DND-41 (cell line): ENCODE measurements around the gene ANKRD28.
"Not testable (repeated sequence)": the region's sequence is repeated elsewhere in the genome, so short reads cannot be mapped to it uniquely, and the experiment has no call there.

Experiments used
- ATAC-seq: fragments of 200-7000 bp; cut with Tn5 transposase; 3 replicates; pipeline ENCODE4 v1.9.1; 2021; ENCODE audit warnings: low read depth; ENCODE audit not compliant: insufficient read depth
- DNase-seq: peaks from one replicate; pipeline ENCODE4 v3.0.0-alpha.2; 2020
- H2AFZ ChIP-seq: 2 replicates; pipeline ENCODE4 v1.6.0; 2012; ENCODE audit warnings: low read depth, low read length
- H3K27ac ChIP-seq: 2 replicates; pipeline ENCODE4 v1.5.1; 2012; ENCODE audit warnings: low read length, inconsistent platforms
- H3K27me3 ChIP-seq: fragments of 200-600 bp; sonication (generic); 2 replicates; pipeline ENCODE4 v1.6.0; 2012; ENCODE audit warnings: low read length, mild to moderate bottlenecking, inconsistent platforms; ENCODE audit not compliant: insufficient read depth, poor library complexity
- H3K36me3 ChIP-seq: 2 replicates; pipeline ENCODE4 v1.5.1; 2012; ENCODE audit warnings: low read length, inconsistent platforms; ENCODE audit not compliant: insufficient read depth
- H3K4me1 ChIP-seq: 2 replicates; pipeline ENCODE4 v1.5.1; 2012; ENCODE audit warnings: mild to moderate bottlenecking, low read length; ENCODE audit not compliant: insufficient read depth
- H3K4me2 ChIP-seq: 2 replicates; pipeline ENCODE4 v1.6.0; 2012; ENCODE audit warnings: mild to moderate bottlenecking, moderate library complexity, low read length, inconsistent platforms; ENCODE audit not compliant: insufficient read depth
- H3K4me3 ChIP-seq, 2 experiments: fragments of 200-600 bp in 1 of 2; shearing (Covaris generic) in 1 of 2; 2 replicates each; pipeline ENCODE4 v1.5.1; 2012 to 2016; ENCODE audit warnings: inconsistent platforms in 2 of 2, low read length in 2 of 2, mild to moderate bottlenecking in 2 of 2, low read depth in 1 of 2, moderate library complexity in 1 of 2
- H3K79me2 ChIP-seq: 2 replicates; pipeline ENCODE4 v1.6.0; 2012; ENCODE audit warnings: low read length, inconsistent platforms; ENCODE audit not compliant: insufficient read depth
- H3K9ac ChIP-seq: 2 replicates; pipeline ENCODE4 v1.6.0; 2012; ENCODE audit warnings: low read depth, mild to moderate bottlenecking, inconsistent platforms, low read length, moderate library complexity
- H3K9me3 ChIP-seq: 2 replicates; pipeline ENCODE4 v1.5.1; 2012; ENCODE audit warnings: low read length, moderate library complexity, mild to moderate bottlenecking, inconsistent platforms; ENCODE audit not compliant: insufficient read depth, severe bottlenecking
- H4K20me1 ChIP-seq: 2 replicates; pipeline ENCODE4 v1.6.0; 2012; ENCODE audit warnings: low read length; ENCODE audit not compliant: insufficient read depth
- CTCF ChIP-seq: IDR thresholded peaks from 2 replicates; pipeline ENCODE4 v1.5.1; 2012; ENCODE audit warnings: borderline replicate concordance, low read length, moderate library complexity, mild to moderate bottlenecking; ENCODE audit not compliant: poor library complexity, severe bottlenecking; ENCODE audit errors: extremely low read depth
- EZH2 ChIP-seq: IDR thresholded peaks from 3 replicates; pipeline ENCODE4 v1.6.1; 2012; ENCODE audit warnings: borderline replicate concordance, low read depth, mild to moderate bottlenecking, moderate library complexity, low read length, inconsistent platforms; ENCODE audit not compliant: severe bottlenecking

The ANKRD28 gene

GRCh38 chr3:15845475-15845874 lies 47.7 kb upstream of the ANKRD28 start:
- Histone ChIP-seq H3K27ac (no peak overlapping the region), H3K4me3 (no peak overlapping the region), H3K9ac (no peak overlapping the region), H3K4me1 (no peaks in the 10 kb centered on the region), H3K4me2 (no peak overlapping the region), H4K20me1 (peaks cover 22% of the 10 kb centered on the region; the same call in 1 of the 2 replicates), H3K27me3 (no peaks in the 10 kb centered on the region), H3K79me2 (peaks cover 97% of the 10 kb centered on the region), H3K36me3 (peaks cover 3% of the 10 kb centered on the region; the same call in 1 of the 2 replicates), H2AFZ (no peak overlapping the region), H3K9me3 (peaks cover 9% of the 10 kb centered on the region)
- no peak for TF ChIP-seq EZH2
- ATAC-seq (no peak), DNase-seq (no peak)

- Histone ChIP-seq H3K27ac (no peak overlapping the region), H3K4me3 (no peak overlapping the region), H4K20me1 (peaks cover 20% of the 10 kb centered on the region; the same call in 1 of the 2 replicates), H3K9me3 (peaks cover 10% of the 10 kb centered on the region), H3K36me3 (no peaks in the 10 kb centered on the region), H2AFZ (no peak overlapping the region), H3K27me3 (no peaks in the 10 kb centered on the region), H3K9ac (no peak overlapping the region), H3K79me2 (peaks cover 98% of the 10 kb centered on the region), H3K4me2 (no peak overlapping the region), H3K4me1 (no peaks in the 10 kb centered on the region)
- ATAC-seq: no peak
- DNase-seq: no peak
- TF ChIP-seq EZH2: no peak
- no peak for TF ChIP-seq CTCF
Observed at GRCh38 chr3:15844889-15845288, 47.1 kb upstream of the ANKRD28 start.

GRCh38 chr3:15841091-15841973 lies 43.6 kb upstream of the ANKRD28 start:
- Histone ChIP-seq H4K20me1 (peaks cover 11% of the 10 kb centered on the region; the same call in 1 of the 2 replicates), H3K79me2 (peaks cover 98% of the 10 kb centered on the region), H3K9me3 (peaks cover 12% of the 10 kb centered on the region)
- DNase-seq, H3K4me1 ChIP-seq, H3K27ac ChIP-seq, H3K36me3 ChIP-seq, ATAC-seq, H2AFZ ChIP-seq, H3K4me3 ChIP-seq, H3K27me3 ChIP-seq, H3K4me2 ChIP-seq, H3K9ac ChIP-seq: not testable (repeated sequence)

- Histone ChIP-seq H3K27me3 (no peaks in the 10 kb centered on the region), H3K9me3 (peaks cover 12% of the 10 kb centered on the region), H3K4me3 (no peak overlapping the region), H3K4me2 (no peak overlapping the region), H3K9ac (no peak overlapping the region), H3K4me1 (no peaks in the 10 kb centered on the region), H4K20me1 (peaks cover 6% of the 10 kb centered on the region; the same call in 1 of the 2 replicates), H3K79me2 (peaks cover 97% of the 10 kb centered on the region), H3K27ac (no peak overlapping the region), H3K36me3 (no peaks in the 10 kb centered on the region), H2AFZ (no peak overlapping the region)
- TF ChIP-seq CTCF: no peak
- DNase-seq (no peak), ATAC-seq (no peak)
Observed at GRCh38 chr3:15839568-15839967, 41.8 kb upstream of the ANKRD28 start.
